GM19455 (cell line): ENCODE data around the gene ANKS1B.
"Not testable (repeated sequence)": the region's sequence is repeated elsewhere in the genome, so short reads cannot be mapped to it uniquely, and the experiment has no call there.

ENCODE experiments used
- ATAC-seq: cut with Tn5 transposase; IDR thresholded peaks from one replicate; pipeline ENCODE4 v1.9.1; 2021; ENCODE audit not compliant: unreplicated experiment

The ANKS1B gene

DNA sequence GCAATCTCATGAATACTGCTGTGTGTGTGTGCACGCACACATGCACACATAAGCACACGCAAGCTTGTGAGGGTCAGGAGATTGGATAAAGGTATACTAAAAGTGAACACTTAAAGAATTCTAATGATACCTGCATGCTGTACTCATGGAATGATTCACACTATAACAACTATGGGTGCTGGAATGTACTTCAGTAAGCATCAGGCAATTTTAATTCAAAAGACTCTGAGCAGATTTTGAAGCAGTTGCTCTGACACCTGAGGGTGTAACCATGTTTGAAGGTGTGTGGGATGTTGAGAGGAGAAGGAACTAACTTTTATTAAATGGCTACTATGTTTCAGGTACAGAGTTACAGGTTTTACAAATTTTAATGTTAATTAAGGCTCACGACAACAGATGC lies 275.6 kb downstream of the ANKS1B start:
- ATAC-seq = no peak

- no peak for ATAC-seq
These were observed 276.9 kb downstream of the ANKS1B start for GRCh38 chr12:99707883-99708282.

GRCh38 chr12:99706736-99707473 lies 277.8 kb downstream of the ANKS1B start:
- ATAC-seq = no peak

DNA sequence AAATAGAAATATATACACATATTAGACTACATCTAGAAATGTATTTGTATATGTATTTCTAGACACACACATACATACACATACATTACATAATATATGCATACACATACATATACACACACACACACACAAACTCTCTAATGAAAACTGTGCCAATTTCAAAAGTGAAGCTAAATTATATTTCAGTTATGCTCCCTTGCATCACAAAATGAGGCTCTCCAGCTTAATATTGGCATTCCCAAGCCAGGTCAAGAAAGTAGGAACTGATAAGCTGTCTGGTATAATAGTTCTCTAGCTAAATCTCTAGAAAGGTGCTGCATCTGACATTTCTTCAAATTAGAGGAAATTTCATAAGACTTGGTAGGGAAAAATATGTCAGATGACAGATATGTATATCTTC lies 280.3 kb downstream of the ANKS1B start:
- no peak for ATAC-seq

DNA sequence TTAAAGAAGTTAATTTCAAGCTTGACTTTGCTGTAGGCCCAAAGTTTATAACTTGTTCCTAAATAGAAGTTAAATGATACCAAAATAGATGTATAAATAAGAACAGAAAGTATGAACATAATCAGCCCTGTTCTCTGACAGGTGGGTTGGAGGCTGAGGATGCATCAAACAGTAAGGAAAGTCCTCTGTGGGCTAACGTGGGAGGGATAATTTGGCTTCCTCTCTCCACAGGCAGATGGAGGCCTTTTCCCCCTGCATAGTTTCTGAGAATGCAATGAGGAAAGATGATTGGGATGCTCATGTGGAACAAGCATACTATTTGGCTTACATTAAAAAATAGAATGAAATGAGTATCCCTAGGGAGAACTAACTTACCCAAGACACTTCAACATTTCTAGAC lies 280.7 kb downstream of the ANKS1B start:
- ATAC-seq = no peak

DNA sequence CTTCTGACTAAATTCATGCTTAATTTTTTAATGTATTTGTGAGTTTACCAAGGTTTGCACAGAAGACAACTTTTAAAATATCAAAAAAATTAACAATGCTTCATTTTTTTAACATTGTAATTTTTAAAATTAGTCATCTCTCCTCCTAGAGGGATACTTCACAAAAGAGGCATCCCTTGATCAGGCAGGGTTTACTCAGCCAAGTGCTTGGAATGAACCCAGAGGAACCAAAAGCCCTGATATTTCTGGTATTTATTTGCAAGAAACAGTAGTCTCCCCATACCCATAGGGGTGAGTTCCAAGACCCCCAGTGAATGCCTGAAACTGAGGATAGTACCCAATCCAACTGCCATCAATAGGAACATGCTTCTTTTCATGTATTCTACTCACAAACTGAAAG lies 284.7 kb downstream of the ANKS1B start:
- ATAC-seq = no peak

DNA sequence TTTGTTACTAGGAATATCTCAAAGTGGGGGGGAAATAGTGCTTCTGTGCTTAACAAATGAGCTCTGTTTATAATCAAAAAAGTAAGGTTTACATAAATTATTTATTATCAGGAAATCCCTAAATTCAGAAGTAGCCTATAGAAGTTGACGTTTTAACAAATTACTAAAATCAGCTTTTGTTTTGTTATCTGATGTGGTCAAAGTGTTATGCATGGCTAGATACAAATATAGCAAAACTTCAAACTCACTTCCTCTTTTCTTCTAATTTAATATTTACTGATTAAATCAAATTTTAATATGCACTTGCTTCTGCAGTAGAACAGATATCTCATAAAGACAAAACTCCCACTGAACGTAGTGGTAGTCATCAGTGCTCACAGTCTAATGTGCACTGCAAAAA lies 289.7 kb downstream of the ANKS1B start:
- no peak for ATAC-seq

DNA sequence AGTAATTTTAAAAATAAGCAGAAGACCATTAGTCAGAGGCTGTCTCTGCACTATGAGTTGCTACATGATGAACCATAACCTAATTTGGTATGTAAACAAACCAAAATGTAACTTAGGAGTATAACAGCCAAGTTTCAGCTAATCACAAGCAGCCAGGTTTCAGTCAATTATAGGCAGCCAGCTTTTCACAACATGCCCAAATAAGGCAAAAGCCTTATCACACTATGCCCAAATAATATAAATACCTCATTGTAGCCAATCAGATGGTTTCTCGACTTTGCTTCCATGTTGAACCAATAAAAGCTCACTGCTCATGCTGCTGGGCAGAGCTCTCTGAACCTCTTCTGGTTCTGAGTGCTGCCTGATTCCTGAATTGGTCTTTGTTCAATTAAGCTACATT lies 298.6 kb downstream of the ANKS1B start:
- ATAC-seq = no peak

DNA sequence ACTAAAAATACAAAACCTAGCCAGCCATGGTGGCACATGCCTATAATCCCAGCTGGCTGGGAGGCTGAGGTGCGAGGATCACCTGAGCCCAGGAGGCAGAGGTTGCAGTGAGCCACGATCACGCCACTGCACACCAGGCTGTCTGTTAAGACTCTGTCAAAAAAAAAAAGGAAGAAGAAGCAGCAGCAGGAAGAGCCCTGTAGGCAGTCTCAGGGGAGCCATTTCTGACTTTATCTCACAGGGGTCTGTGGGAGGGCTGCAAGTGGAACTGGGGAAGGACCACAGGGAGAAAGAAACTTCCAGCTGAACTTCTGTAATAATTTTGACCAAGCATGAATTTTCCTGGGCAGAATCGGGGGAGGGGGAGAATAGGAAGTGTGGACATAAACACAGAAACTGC lies 304.5 kb downstream of the ANKS1B start:
- ATAC-seq = no peak

GRCh38 chr12:99670635-99671034 lies 314.1 kb downstream of the ANKS1B start:
- ATAC-seq = no peak

DNA sequence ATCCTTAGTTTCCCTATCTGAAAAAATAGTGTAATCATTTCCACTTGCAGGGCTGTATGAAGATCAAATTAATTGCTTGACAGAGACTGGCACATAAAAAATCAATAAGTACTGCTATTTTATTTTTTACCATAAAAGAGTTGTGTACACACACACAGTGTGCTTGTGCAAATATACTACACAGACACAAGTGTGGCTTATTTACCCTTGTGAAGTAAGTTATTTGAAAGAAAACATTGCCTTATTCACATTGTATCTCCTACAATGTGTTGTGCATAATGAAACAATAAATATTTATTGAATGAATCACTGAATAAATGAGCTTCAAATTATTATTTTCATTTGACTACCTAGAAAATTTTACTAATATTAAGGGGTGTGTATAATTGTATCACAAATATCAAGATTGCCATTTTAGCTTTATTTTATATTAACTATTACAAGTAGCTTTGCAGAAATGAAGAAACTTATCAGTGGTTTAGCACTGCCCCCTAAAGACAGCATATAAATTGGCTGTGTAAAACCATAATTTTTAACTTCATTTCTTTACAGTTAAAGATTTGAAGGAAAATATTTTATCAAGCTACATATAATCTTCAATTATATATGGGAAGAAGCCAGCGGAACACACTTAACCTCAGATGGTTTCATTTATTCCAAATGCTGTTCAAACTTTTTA lies 325.9 kb downstream of the ANKS1B start:
- ATAC-seq = no peak

DNA sequence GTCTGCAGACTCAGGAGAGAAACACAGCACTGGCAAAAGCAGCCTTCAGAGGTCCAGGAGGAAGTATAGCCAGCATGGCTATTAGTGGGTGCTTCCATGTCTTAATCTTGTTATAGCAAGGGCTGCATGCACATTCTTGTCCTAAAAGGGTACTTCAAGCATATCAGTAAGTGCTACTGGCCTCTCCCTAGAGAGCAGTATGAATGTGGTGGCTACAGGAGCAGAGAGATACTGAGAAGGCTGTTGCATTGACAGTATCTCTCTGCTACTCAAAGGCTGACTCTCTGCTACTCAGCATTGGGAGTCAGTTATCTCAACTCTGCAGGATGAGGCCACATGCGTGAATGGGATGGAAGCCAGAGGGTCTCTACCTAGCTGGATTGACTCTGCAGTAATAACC lies 335.2 kb downstream of the ANKS1B start:
- ATAC-seq = no peak

- ATAC-seq = no peak
These were observed 336.6 kb downstream of the ANKS1B start for GRCh38 chr12:99648183-99648582.

- no peak for ATAC-seq
These were observed 337.3 kb downstream of the ANKS1B start, which contains the start of gene GARIN6 for GRCh38 chr12:99647453-99647852. Gene GARIN6 (plus strand): TSS chr12:99647753. CDS start chr12:99648175, 422 bp downstream.

GRCh38 chr12:99644629-99645028 lies 340.1 kb downstream of the ANKS1B start:
- no peak for ATAC-seq

GRCh38 chr12:99627459-99627858 lies 357.3 kb downstream of the ANKS1B start:
- ATAC-seq = no peak

GRCh38 chr12:99624591-99624990 lies 360.1 kb downstream of the ANKS1B start:
- not testable (repeated sequence) for ATAC-seq

- ATAC-seq = no peak
These were observed 364.6 kb downstream of the ANKS1B start for GRCh38 chr12:99620159-99620479.

- peak; percentile 95 for ATAC-seq
These were observed 365.2 kb downstream of the ANKS1B start for GRCh38 chr12:99619389-99620158.

DNA sequence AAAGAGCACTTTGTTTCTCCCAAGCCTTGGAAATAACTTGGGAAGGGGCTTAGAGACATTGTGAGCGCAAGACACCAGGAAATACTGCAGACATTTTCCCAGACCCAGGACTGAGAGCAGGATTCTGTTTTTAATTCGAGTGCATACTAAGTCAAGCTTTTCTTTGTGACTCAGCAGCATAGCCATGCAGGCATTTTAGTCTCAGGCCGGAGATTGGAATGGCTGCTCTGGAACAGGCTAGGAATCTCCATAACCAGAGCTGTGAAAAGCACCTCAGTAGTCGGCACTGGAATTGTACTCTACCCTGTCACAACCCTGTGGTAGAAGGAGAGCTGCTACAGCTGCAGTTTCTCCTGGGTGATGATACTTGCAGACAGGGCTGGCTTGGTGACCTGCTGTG lies 366.1 kb downstream of the ANKS1B start:
- ATAC-seq = no peak

DNA sequence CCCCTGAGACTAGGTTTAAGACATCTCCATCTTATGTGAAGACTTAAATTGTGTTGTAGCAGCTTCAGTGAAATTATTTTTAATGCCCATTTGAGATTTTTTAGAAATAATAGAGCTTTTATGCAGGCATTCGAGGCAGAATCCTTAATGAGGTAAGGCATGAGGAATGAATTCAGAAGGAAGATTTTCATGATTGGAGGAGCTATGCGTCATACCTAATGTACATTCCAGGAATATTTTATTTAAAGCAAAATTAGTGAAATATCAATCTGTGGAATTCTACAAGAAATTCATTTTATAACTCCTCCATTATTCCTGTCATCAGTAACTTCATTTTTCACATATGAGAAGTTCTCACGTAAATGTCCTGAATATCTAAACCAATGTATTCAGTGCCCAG lies 373.1 kb downstream of the ANKS1B start:
- ATAC-seq = no peak

- no peak for ATAC-seq
These were observed 373.6 kb downstream of the ANKS1B start for GRCh38 chr12:99611117-99611516.
